IMR-90 (cell line): ENCODE results near the gene CACNA2D1. TPM values are rescaled to one million over a fixed set of nuclear protein-coding genes. Genes with fewer than 3 reads are reported as not detected.
"Not testable (repeated sequence)": the region's sequence is repeated elsewhere in the genome, so short reads cannot be mapped to it uniquely, and the experiment has no call there.

Experiments
- ATAC-seq: fragments of 200-7000 bp; cut with Tn5 transposase; 2 replicates; pipeline ENCODE4 v1.9.1; 2020; ENCODE audit warnings: low read depth, mild to moderate bottlenecking, moderate library complexity
- BruUV-seq: library from RNA; stranded (reverse); fragments of 400-500 nt; replicated peaks from 2 replicates; lab custom pipeline; 2021; lab: Mats Ljungman, UMichigan
- CTCF ChIA-PET: fragments of 300-600 bp; formaldehyde crosslinking; extraction: SDS; loops from one replicate; lab custom pipeline; 2021; ENCODE audit warnings: antibody characterized with exemption; lab: Yijun Ruan, JAX
- POLR2A ChIA-PET: fragments of 300-600 bp; sonication (Branson Sonifier 250); formaldehyde crosslinking; loops from one replicate; lab custom pipeline; 2022; ENCODE audit warnings: antibody characterized with exemption; ENCODE audit not compliant: unreplicated experiment; lab: Charles Lee
- DNase-seq: peaks from one replicate; pipeline ENCODE4 v3.0.0; 2013
- H2AFZ ChIP-seq: replicated peaks from 2 replicates; pipeline ENCODE3; 2013; ENCODE audit warnings: low read length, mild to moderate bottlenecking; ENCODE audit not compliant: poor library complexity
- H2AK5ac ChIP-seq: 2 replicates; pipeline ENCODE4 v1.6.1; 2013; ENCODE audit warnings: low read depth, low read length, inconsistent platforms
- H2AK9ac ChIP-seq: replicated peaks from 2 replicates; pipeline ENCODE3; 2013; ENCODE audit warnings: mild to moderate bottlenecking, low read depth, low read length, moderate library complexity; ENCODE audit not compliant: poor library complexity
- H2BK120ac ChIP-seq: 2 replicates; pipeline ENCODE4 v1.6.1; 2013; ENCODE audit warnings: low read depth, low read length, inconsistent platforms
- H2BK15ac ChIP-seq: 3 replicates; pipeline ENCODE4 v1.6.1; 2013; ENCODE audit warnings: low read depth, low read length, inconsistent platforms
- H2BK20ac ChIP-seq: 2 replicates; pipeline ENCODE4 v1.6.1; 2013; ENCODE audit warnings: low read depth, mild to moderate bottlenecking, inconsistent platforms, low read length, moderate library complexity
- H2BK5ac ChIP-seq: 2 replicates; pipeline ENCODE4 v1.6.1; 2013; ENCODE audit warnings: mild to moderate bottlenecking, low read depth, low read length, inconsistent platforms; ENCODE audit not compliant: poor library complexity, severe bottlenecking
- H3K14ac ChIP-seq: replicated peaks from 2 replicates; pipeline ENCODE4 v1.6.1; 2013; ENCODE audit warnings: low read depth, low read length, inconsistent platforms
- H3K18ac ChIP-seq: 2 replicates; pipeline ENCODE4 v1.6.1; 2013; ENCODE audit warnings: low read depth, low read length, control low read depth
- H3K23ac ChIP-seq: 2 replicates; pipeline ENCODE4 v1.6.1; 2013; ENCODE audit warnings: low read depth, low read length, inconsistent platforms
- H3K27ac ChIP-seq: 2 replicates; pipeline ENCODE4 v1.5.1; 2013; ENCODE audit warnings: mild to moderate bottlenecking, control low read depth, low read length; ENCODE audit not compliant: insufficient read depth
- H3K27me3 ChIP-seq: 2 replicates; pipeline ENCODE4 v1.6.1; 2013; ENCODE audit warnings: low read length; ENCODE audit not compliant: control insufficient read depth, insufficient read depth
- H3K36me3 ChIP-seq: 2 replicates; pipeline ENCODE4 v1.6.1; 2013; ENCODE audit warnings: low read length, mixed read lengths; ENCODE audit not compliant: control insufficient read depth, insufficient read depth
- H3K4ac ChIP-seq: 2 replicates; pipeline ENCODE4 v1.6.1; 2013; ENCODE audit warnings: low read depth, low read length, inconsistent platforms
- H3K4me1 ChIP-seq: 2 replicates; pipeline ENCODE4 v1.6.1; 2013; ENCODE audit warnings: low read length, mixed read lengths; ENCODE audit not compliant: control insufficient read depth, insufficient read depth
- H3K4me2 ChIP-seq: 2 replicates; pipeline ENCODE4 v1.6.1; 2013; ENCODE audit warnings: low read depth, mild to moderate bottlenecking, control low read depth, low read length, moderate library complexity
- H3K4me3 ChIP-seq: 2 replicates; pipeline ENCODE4 v1.5.1; 2013; ENCODE audit warnings: low read depth, mild to moderate bottlenecking, control low read depth, low read length, moderate library complexity; ENCODE audit not compliant: insufficient read depth
- H3K56ac ChIP-seq: 2 replicates; pipeline ENCODE4 v1.6.1; 2013; ENCODE audit warnings: low read length, inconsistent platforms; ENCODE audit not compliant: insufficient read depth; ENCODE audit errors: extremely low read depth
- H3K79me1 ChIP-seq, 2 experiments: 2 replicates each; pipeline ENCODE4 v1.6.1; 2013; ENCODE audit warnings: low read length in 2 of 2, inconsistent platforms in 1 of 2, low read depth in 1 of 2
- H3K9ac ChIP-seq: 2 replicates; pipeline ENCODE4 v1.6.1; 2013; ENCODE audit warnings: low read depth, low read length, control low read depth
- H3K9me1 ChIP-seq: 2 replicates; pipeline ENCODE4 v1.6.1; 2013; ENCODE audit warnings: low read length, inconsistent platforms; ENCODE audit not compliant: insufficient read depth
- H3K9me3 ChIP-seq: 2 replicates; pipeline ENCODE4 v1.6.1; 2013; ENCODE audit warnings: low read length; ENCODE audit not compliant: control insufficient read depth, insufficient read depth
- H4K20me1 ChIP-seq: 2 replicates; pipeline ENCODE4 v1.6.1; 2013; ENCODE audit warnings: low read length, inconsistent platforms; ENCODE audit not compliant: insufficient read depth
- H4K5ac ChIP-seq: 2 replicates; pipeline ENCODE4 v1.6.1; 2013; ENCODE audit warnings: mild to moderate bottlenecking, low read depth, low read length, control low read depth
- H4K8ac ChIP-seq, 2 experiments: 2 replicates each; pipeline ENCODE4 v1.6.1; 2013; ENCODE audit warnings: low read depth in 2 of 2, low read length in 2 of 2, control low read depth in 1 of 2, inconsistent platforms in 1 of 2
- H4K91ac ChIP-seq: 2 replicates; pipeline ENCODE4 v1.6.1; 2013; ENCODE audit warnings: low read depth, low read length, inconsistent platforms; ENCODE audit not compliant: insufficient read depth
- RCOR1 ChIP-seq: IDR thresholded peaks from 2 replicates; pipeline ENCODE4 v1.6.1; 2012; ENCODE audit warnings: mild to moderate bottlenecking, low read length, improper control_type of control experiment; ENCODE audit not compliant: insufficient replicate concordance
- RFX5 ChIP-seq: IDR thresholded peaks from 2 replicates; pipeline ENCODE4 v1.8.0; 2012; ENCODE audit warnings: low read depth, mild to moderate bottlenecking, low read length, moderate library complexity
- WGBS, 2 experiments: methylation state at CpG; one replicate each; pipeline versions ENCODE4 v1.1.5 to v1.1.7; 2013; ENCODE audit warnings: missing lambda C conversion rate in 2 of 2; ENCODE audit not compliant: insufficient read length in 1 of 2; ENCODE audit errors: extremely low coverage in 2 of 2; 5-methylcytosine and 5-hydroxymethylcytosine counted together
- dilution Hi-C: fragments of 300-500 bp; cut with HindIII; formaldehyde crosslinking; loops from one replicate; pipeline ENCODE4 v1.14.3; 2018; ENCODE audit warnings: low sequenced_read_pairs; ENCODE audit not compliant: unreplicated experiment
- in situ Hi-C: fragments of 300-500 bp; cut with MboI; formaldehyde crosslinking; loops from 3 replicates; pipeline ENCODE4 v1.14.3; 2019; ENCODE audit warnings: low sequenced_read_pairs, inconsistent platforms, mixed read lengths
- intact Hi-C: fragments of 100-400 bp; cut with micrococcal nuclease; formaldehyde crosslinking; loops from 2 replicates; pipeline ENCODE4 v1.10.0; 2022
- polyA plus RNA-seq, 3 experiments: library from polyadenylated mRNA; depleted of rRNA; stranded (reverse); fragments of >200 nt; gene quantifications; 2 replicates each; pipeline ENCODE4 v1.2.3, GENCODE V29; 2012; ENCODE audit warnings: low replicate concordance in 1 of 3
- total RNA-seq: library from RNA; depleted of rRNA; stranded (reverse); fragments of >200 nt; gene quantifications from 2 replicates; pipeline ENCODE4 v1.2.3, GENCODE V29; 2012

CACNA2D1 gene
- total and polyA plus RNA-seq, 2 of the 4 experiments (the other 2 are of a cell fraction) = 5.8 to 21.9 TPM

DNA sequence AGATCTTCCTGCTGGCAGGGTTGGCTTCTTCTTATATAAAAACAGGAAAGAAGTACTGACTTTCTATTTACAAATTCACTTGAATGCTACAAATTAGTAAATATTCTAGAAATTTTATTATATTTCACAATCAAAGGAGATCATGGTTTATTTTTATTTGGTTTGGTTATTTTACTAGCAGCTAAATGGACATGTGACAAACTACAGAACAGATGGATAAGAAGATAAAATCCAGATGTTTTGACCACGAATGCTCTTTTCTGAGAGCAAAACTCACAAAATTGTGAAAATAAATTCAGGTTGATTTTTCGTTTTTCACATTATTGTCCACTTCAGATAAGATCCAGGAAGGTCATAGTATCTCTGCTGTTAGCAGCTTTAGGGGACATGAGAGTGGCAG, 55.4 kb downstream of the CACNA2D1 start:
- H2AK5ac ChIP-seq = no peak overlapping the region
- no peak overlapping the region for H2BK15ac ChIP-seq
- H2BK20ac ChIP-seq = no peak overlapping the region
- H3K27me3 ChIP-seq = no peaks in the 10 kb centered on the region
- no peak overlapping the region for H3K27ac ChIP-seq
- ChIA-PET CTCF (interaction anchor here (0.7 kb wide), 1 partner anchor 509 kb away, joined by 6 read pairs; no protein-coding TSS in a partner anchor), POLR2A (no interaction called here)
- no CpG with 5 or more reads among the region's 2 CpGs for WGBS, 2 experiments
- H3K18ac ChIP-seq = no peak overlapping the region
- in situ Hi-C loops (no loop called here), intact Hi-C loops (loop anchor here (5.0 kb wide), 1 partner anchor 116 kb away; no protein-coding TSS in a partner anchor), dilution Hi-C loops (no loop called here)
- H3K4me2 ChIP-seq = no peak overlapping the region
- H3K9me1 ChIP-seq = no peaks in the 10 kb centered on the region; the same call in 1 of the 2 replicates
- no peak overlapping the region for H2BK5ac ChIP-seq
- no peak overlapping the region for H3K4ac ChIP-seq
- H4K91ac ChIP-seq = no peak overlapping the region
- no peak overlapping the region for H4K8ac ChIP-seq
- no peaks in the 10 kb centered on the region for H4K20me1 ChIP-seq
- peaks cover 3 to 16% of the 10 kb centered on the region in 2 experiments; a peak in 3 of 4 replicates for H3K79me1 ChIP-seq
- DNase-seq = no peak
- H3K36me3 ChIP-seq = no peaks in the 10 kb centered on the region
- TF ChIP-seq RFX5 = no peak
- TF ChIP-seq RCOR1 = no peak
- H2AFZ ChIP-seq = no peak overlapping the region
- H3K56ac ChIP-seq = no peak overlapping the region
- no peak overlapping the region for H3K9ac ChIP-seq
- no peak overlapping the region for H4K5ac ChIP-seq
- H3K4me1 ChIP-seq = peaks cover 3% of the 10 kb centered on the region; the same call in 1 of the 2 replicates
- H3K23ac ChIP-seq = no peak overlapping the region
- no TSS peak for BruUV-seq
- H3K9me3 ChIP-seq = no peaks in the 10 kb centered on the region
- no peak overlapping the region for H2AK9ac ChIP-seq
- ATAC-seq = no peak
- no peak overlapping the region for H3K4me3 ChIP-seq
- H3K14ac ChIP-seq = no peak overlapping the region
- no peak overlapping the region for H2BK120ac ChIP-seq

DNA sequence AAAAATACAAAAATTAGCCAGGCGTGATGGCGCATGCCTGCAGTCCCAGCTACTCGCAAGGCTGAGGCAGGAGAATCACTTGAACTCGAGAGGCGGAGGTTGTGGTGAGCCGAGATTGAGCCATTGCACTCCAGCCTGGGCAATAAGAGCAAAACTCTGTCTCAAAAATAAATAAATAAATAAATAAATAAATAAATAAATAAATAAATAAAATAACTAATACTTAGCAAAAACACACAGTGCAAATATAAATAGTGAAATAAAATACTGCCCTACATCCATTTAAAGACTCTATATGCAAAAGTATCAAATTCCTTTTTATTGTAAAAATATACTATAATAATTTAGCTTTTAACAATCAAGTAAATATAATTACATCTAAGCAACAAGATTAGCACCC, 57.0 kb downstream of the CACNA2D1 start:
- not testable (repeated sequence) for H4K91ac ChIP-seq

More for the DNA sequence above, 57.0 kb downstream of the CACNA2D1 start:
- DNase-seq, H3K27ac ChIP-seq, H4K20me1 ChIP-seq, POLR2A ChIA-PET, H3K56ac ChIP-seq, H3K9ac ChIP-seq, CTCF ChIA-PET, H3K14ac ChIP-seq, H2AFZ ChIP-seq, in situ Hi-C loops, H3K4me3 ChIP-seq, H3K18ac ChIP-seq, H2BK5ac ChIP-seq, H4K5ac ChIP-seq, H2BK20ac ChIP-seq, H2AK9ac ChIP-seq, H3K9me1 ChIP-seq, H3K9me3 ChIP-seq, H2BK120ac ChIP-seq, ATAC-seq, H3K23ac ChIP-seq, H2AK5ac ChIP-seq, H3K4me2 ChIP-seq, H3K36me3 ChIP-seq, H3K27me3 ChIP-seq, H2BK15ac ChIP-seq, H3K4me1 ChIP-seq, H3K4ac ChIP-seq, H4K8ac ChIP-seq, BruUV-seq, dilution Hi-C loops: not testable (repeated sequence)
- WGBS, 2 experiments = no CpG with 5 or more reads among the region's 6 CpGs
- intact Hi-C loops = loop anchor here (5.0 kb wide), 1 partner anchor 114 kb away; no protein-coding TSS in a partner anchor
- H3K79me1 ChIP-seq = peaks cover 3 to 10% of the 10 kb centered on the region in 2 experiments; a peak in 2 of 4 replicates
